Mucosa of descending colon (tissue), 3 donors: Measurements from ENCODE around the gene CACNA1C. TPM values are rescaled to one million over a fixed set of nuclear protein-coding genes. Genes with fewer than 3 reads are reported as not detected.

ENCODE experiments used
- ATAC-seq: fragments of 200-7000 bp; cut with Tn5 transposase; one replicate; pipeline ENCODE4 v1.9.1; 2020; ENCODE audit warnings: mild to moderate bottlenecking, moderate library complexity
- DNase-seq, 3 donors: peaks; one replicate each; pipeline ENCODE4 v3.0.0-alpha.2; 2020
- H3K36me3 ChIP-seq: fragments of 200-600 bp; one replicate; pipeline ENCODE4 v1.8.0; 2021; ENCODE audit warnings: low read depth, mild to moderate bottlenecking
- H3K4me1 ChIP-seq: fragments of 200-600 bp; one replicate; pipeline ENCODE4 v1.8.0; 2021; ENCODE audit warnings: low read depth, mild to moderate bottlenecking
- H3K4me3 ChIP-seq: fragments of 200-600 bp; one replicate; pipeline ENCODE4 v1.8.0; 2021; ENCODE audit warnings: mild to moderate bottlenecking
- H3K9me3 ChIP-seq: fragments of 200-600 bp; one replicate; pipeline ENCODE4 v1.8.0; 2021; ENCODE audit warnings: mild to moderate bottlenecking
- intact Hi-C, 2 donors: fragments of 100-400 bp; cut with DNase I in 1 of 2; cut with micrococcal nuclease in 1 of 2; formaldehyde crosslinking; loops; one replicate each; pipeline versions ENCODE4 v1.11.0 to v1.11.1; 2022; cut with DNase I, micrococcal nuclease
- total RNA-seq, 3 donors: library from RNA; stranded (reverse); fragmentation: NEBNext Ultra II Directional in 2 of 3; extraction: Animal tissue kit (Norgen Biotek cat#: 25700) in 2 of 3; gene quantifications; one replicate each; pipeline versions ENCODE4 v1.2.1 to v1.2.4, GENCODE V29; 2021 to 2023
- TF ChIP-seq, protein P1 (sequence below): fragments of 200-600 bp; IDR thresholded peaks from one replicate; pipeline ENCODE4 v1.8.0; 2022; ENCODE audit warnings: antibody characterized with exemption, mild to moderate bottlenecking
- donor health status: DM: no; HTN: no; CAD: no; lungs with moderate emphysema.
- donor health status: DM: no; HTN: no; CAD: no.
- donor health status: DM: no; HTN: yes; CAD: no.

The CACNA1C gene
- total RNA-seq, 3 donors from 2014 or later: 5.5 to 89.4 (median 9.2) TPM

- Histone ChIP-seq H3K9me3 (no peaks in the 10 kb centered on the region), H3K4me1 (no peaks in the 10 kb centered on the region), H3K4me3 (no peak overlapping the region), H3K36me3 (no peaks in the 10 kb centered on the region)
- ATAC-seq: no peak
- intact Hi-C loops: no loop called here
- no peak for DNase-seq
- TF ChIP-seq, protein P1, sequence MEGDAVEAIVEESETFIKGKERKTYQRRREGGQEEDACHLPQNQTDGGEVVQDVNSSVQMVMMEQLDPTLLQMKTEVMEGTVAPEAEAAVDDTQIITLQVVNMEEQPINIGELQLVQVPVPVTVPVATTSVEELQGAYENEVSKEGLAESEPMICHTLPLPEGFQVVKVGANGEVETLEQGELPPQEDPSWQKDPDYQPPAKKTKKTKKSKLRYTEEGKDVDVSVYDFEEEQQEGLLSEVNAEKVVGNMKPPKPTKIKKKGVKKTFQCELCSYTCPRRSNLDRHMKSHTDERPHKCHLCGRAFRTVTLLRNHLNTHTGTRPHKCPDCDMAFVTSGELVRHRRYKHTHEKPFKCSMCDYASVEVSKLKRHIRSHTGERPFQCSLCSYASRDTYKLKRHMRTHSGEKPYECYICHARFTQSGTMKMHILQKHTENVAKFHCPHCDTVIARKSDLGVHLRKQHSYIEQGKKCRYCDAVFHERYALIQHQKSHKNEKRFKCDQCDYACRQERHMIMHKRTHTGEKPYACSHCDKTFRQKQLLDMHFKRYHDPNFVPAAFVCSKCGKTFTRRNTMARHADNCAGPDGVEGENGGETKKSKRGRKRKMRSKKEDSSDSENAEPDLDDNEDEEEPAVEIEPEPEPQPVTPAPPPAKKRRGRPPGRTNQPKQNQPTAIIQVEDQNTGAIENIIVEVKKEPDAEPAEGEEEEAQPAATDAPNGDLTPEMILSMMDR: no peak
Measured at GRCh38 chr12:2409656-2410265, 357.0 kb downstream of the CACNA1C start.

- Histone ChIP-seq H3K4me1 (no peaks in the 10 kb centered on the region), H3K9me3 (no peaks in the 10 kb centered on the region), H3K4me3 (no peak overlapping the region), H3K36me3 (no peaks in the 10 kb centered on the region)
- TF ChIP-seq, protein P1: no peak
- ATAC-seq: no peak
- no peak for DNase-seq
- intact Hi-C loops: no loop called here
Measured at GRCh38 chr12:2410496-2410895, 357.7 kb downstream of the CACNA1C start.

- ATAC-seq: no peak
- Histone ChIP-seq H3K9me3 (no peaks in the 10 kb centered on the region), H3K4me1 (no peaks in the 10 kb centered on the region), H3K4me3 (no peak overlapping the region), H3K36me3 (no peaks in the 10 kb centered on the region)
- intact Hi-C loops: no loop called here
- no peak for DNase-seq
- TF ChIP-seq, protein P1: no peak
Measured at GRCh38 chr12:2411011-2411410, 358.2 kb downstream of the CACNA1C start.

- Histone ChIP-seq H3K4me3 (no peak overlapping the region), H3K4me1 (no peaks in the 10 kb centered on the region), H3K9me3 (no peaks in the 10 kb centered on the region), H3K36me3 (no peaks in the 10 kb centered on the region)
- TF ChIP-seq, protein P1: no peak
- intact Hi-C loops: no loop called here
- ATAC-seq: no peak
- DNase-seq: no peak
Measured at GRCh38 chr12:2411616-2412304, 359.0 kb downstream of the CACNA1C start.

GRCh38 chr12:2412305-2412643, 359.5 kb downstream of the CACNA1C start:
- no peak for DNase-seq
- no peaks in the 10 kb centered on the region for H3K4me1 ChIP-seq
- ATAC-seq: no peak
- H3K36me3 ChIP-seq: no peaks in the 10 kb centered on the region
- intact Hi-C loops: no loop called here
- H3K4me3 ChIP-seq: no peak overlapping the region
- no peaks in the 10 kb centered on the region for H3K9me3 ChIP-seq
- TF ChIP-seq, protein P1: no peak
